ENCODE measurements around the gene FRG1.
"Not testable (repeated sequence)": the region's sequence is repeated elsewhere in the genome, so short reads cannot be mapped to it uniquely, and the experiment has no call there.

The FRG1 gene

GRCh38 chr4:189985651-189986243 is 45.1 kb downstream of the FRG1 start:
- DNase-seq = not testable (repeated sequence)

GRCh38 chr4:189988877-189989431 is 48.3 kb downstream of the FRG1 start:
- DNase-seq = no peak

DNA sequence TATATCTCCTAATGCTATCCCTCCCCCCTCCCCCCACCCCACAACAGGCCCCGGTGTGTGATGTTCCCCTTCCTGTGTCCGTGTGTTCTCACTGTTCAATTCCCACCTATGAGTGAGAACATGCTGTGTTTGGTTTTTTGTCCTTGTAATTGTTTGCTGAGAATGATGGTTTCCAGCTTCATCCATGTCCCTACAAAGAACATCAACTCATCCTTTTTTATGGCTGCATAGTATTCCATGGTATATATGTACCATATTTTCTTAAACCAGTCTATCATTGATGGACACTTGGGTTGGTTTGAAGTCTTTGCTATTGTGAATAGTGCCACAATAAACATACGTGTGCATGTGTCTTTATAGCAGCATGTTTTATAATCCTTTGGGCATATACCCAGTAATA is 49.3 kb downstream of the FRG1 start:
- DNase-seq = not testable (repeated sequence)

Data from fibroblast of upper back skin (primary cell).